HCT116 (cell line): ENCODE data around the gene GHDC. TPM values are rescaled to one million over a fixed set of nuclear protein-coding genes. Genes with fewer than 3 reads are reported as not detected.

ENCODE experiments used
- ATAC-seq: fragments of 200-7000 bp; cut with Tn5 transposase; 2 replicates; pipeline ENCODE4 v1.9.1; 2020; ENCODE audit warnings: mild to moderate bottlenecking, moderate library complexity
- BruUV-seq: library from RNA; stranded (reverse); fragments of 400-500 nt; replicated peaks from 2 replicates; lab custom pipeline; 2021; lab: Mats Ljungman, UMichigan
- CTCF ChIA-PET: fragments of 300-600 bp; sonication (Branson Sonifier 250); formaldehyde crosslinking; loops from one replicate; lab custom pipeline; 2021; ENCODE audit warnings: antibody characterized with exemption; lab: Charles Lee
- POLR2A ChIA-PET: fragments of 300-600, 350-600 bp; sonication (Branson Sonifier 250); formaldehyde crosslinking; loops from one replicate; lab custom pipeline; 2021; ENCODE audit warnings: antibody characterized with exemption; lab: Charles Lee
- RAD21 ChIA-PET, 2 experiments: fragments of 300-600 bp; sonication (Branson Sonifier 250); formaldehyde crosslinking; loops; one replicate each; lab custom pipeline; 2023; ENCODE audit warnings: low total read pairs in 2 of 2; ENCODE audit not compliant: uncharacterized antibody in 2 of 2, unreplicated experiment in 2 of 2, low non-redundant PET in 1 of 2; lab: Charles Lee
- DNase-seq: peaks from one replicate; pipeline ENCODE4 v3.0.0-alpha.2; 2010; ENCODE audit warnings: low read depth, low spot score
- H2AFZ ChIP-seq: fragments of 200-600 bp; shearing (Covaris generic), sonication (generic); 2 replicates; pipeline ENCODE4 v1.6.1; 2017; ENCODE audit warnings: low read depth, mixed run types, mixed read lengths, antibody characterized with exemption, low read length; ENCODE audit not compliant: poor library complexity, severe bottlenecking
- H3K27ac ChIP-seq: 2 replicates; pipeline ENCODE4 v1.5.1; 2012; ENCODE audit warnings: low read depth, low read length
- H3K27me3 ChIP-seq: fragments of 200-600 bp; sonication (generic); 2 replicates; pipeline ENCODE4 v1.6.1; 2016; ENCODE audit warnings: mixed run types, low read length, mixed read lengths; ENCODE audit not compliant: insufficient read depth
- H3K36me3 ChIP-seq, 2 experiments: fragments of 200-500 bp in 1 of 2; fragments of 200-600 bp in 1 of 2; sonication (Bioruptor generic) in 1 of 2; sonication (generic) in 1 of 2; 2 replicates each; pipeline versions ENCODE4 v1.5.1 to v1.6.1; 2014 to 2016; ENCODE audit warnings: low read length in 2 of 2, inconsistent platforms in 1 of 2, mixed read lengths in 1 of 2, mixed run types in 1 of 2; ENCODE audit not compliant: insufficient read depth in 2 of 2, control insufficient read depth in 1 of 2
- H3K4me1 ChIP-seq, 2 experiments: fragments of 200-600 bp in 1 of 2; sonication (generic) in 1 of 2; 2 replicates each; pipeline versions ENCODE4 v1.5.1 to v1.6.1; 2012 to 2017; ENCODE audit warnings: low read length in 2 of 2, inconsistent platforms in 1 of 2, mild to moderate bottlenecking in 1 of 2, mixed read lengths in 1 of 2, mixed run types in 1 of 2, moderate library complexity in 1 of 2; ENCODE audit not compliant: insufficient read depth in 2 of 2, control insufficient read depth in 1 of 2
- H3K4me2 ChIP-seq: fragments of 200-600 bp; sonication (generic); 2 replicates; pipeline ENCODE4 v1.6.1; 2017; ENCODE audit warnings: mixed run types, low read length, mixed read lengths
- H3K4me3 ChIP-seq, 2 experiments: fragments of 200-600 bp in 1 of 2; sonication (generic) in 1 of 2; replicated peaks in 1 of 2; 2 replicates each; pipeline ENCODE4 v1.5.1; 2011 to 2016; ENCODE audit warnings: low read length in 2 of 2, control low read depth in 1 of 2, low read depth in 1 of 2, mild to moderate bottlenecking in 1 of 2, mixed read lengths in 1 of 2, mixed run types in 1 of 2
- H3K79me2 ChIP-seq: fragments of 200-600 bp; sonication (generic); 2 replicates; pipeline ENCODE4 v1.6.1; 2017; ENCODE audit warnings: mild to moderate bottlenecking, mixed run types, low read length, moderate library complexity, mixed read lengths; ENCODE audit not compliant: insufficient read depth
- H3K9ac ChIP-seq: fragments of 200-600 bp; sonication (generic); 2 replicates; pipeline ENCODE4 v1.6.1; 2016; ENCODE audit warnings: low read length, mixed read lengths
- H3K9me2 ChIP-seq: fragments of 200-600 bp; sonication (generic), shearing (Covaris generic); 2 replicates; pipeline ENCODE4 v1.6.1; 2017; ENCODE audit warnings: mixed run types, mild to moderate bottlenecking, moderate library complexity; ENCODE audit not compliant: insufficient read depth
- H3K9me3 ChIP-seq, 2 experiments: fragments of 200-500 bp in 1 of 2; fragments of 200-600 bp in 1 of 2; sonication (Bioruptor generic) in 1 of 2; sonication (generic) in 1 of 2; 2 replicates each; pipeline ENCODE4 v1.6.1; 2014 to 2017; ENCODE audit warnings: low read length in 2 of 2, mixed read lengths in 2 of 2, inconsistent platforms in 1 of 2, low read depth in 1 of 2, mild to moderate bottlenecking in 1 of 2, mixed run types in 1 of 2, moderate library complexity in 1 of 2; ENCODE audit not compliant: control insufficient read depth in 1 of 2, insufficient read depth in 1 of 2
- H4K20me1 ChIP-seq: fragments of 200-600 bp; sonication (generic), shearing (Covaris generic); 2 replicates; pipeline ENCODE4 v1.6.1; 2017; ENCODE audit warnings: mixed run types, mild to moderate bottlenecking, moderate library complexity; ENCODE audit not compliant: insufficient read depth
- CTCF ChIP-seq, 3 experiments: fragments of 200-600 bp in 1 of 3; sonication (generic) in 1 of 3; IDR thresholded peaks in 2 of 3; conservative IDR thresholded peaks in 1 of 3; 2 replicates each; pipeline ENCODE4 v1.5.1; 2012 to 2017; ENCODE audit warnings: low read depth in 2 of 3, low read length in 2 of 3, antibody characterized with exemption in 1 of 3, borderline replicate concordance in 1 of 3, control low read depth in 1 of 3, mild to moderate bottlenecking in 1 of 3, mixed read lengths in 1 of 3, mixed run types in 1 of 3, moderate library complexity in 1 of 3; ENCODE audit not compliant: insufficient read depth in 1 of 3
- FOSL1 ChIP-seq: IDR thresholded peaks from 2 replicates; pipeline ENCODE4 v1.6.1; 2012; ENCODE audit warnings: low read depth
- POLR2AphosphoS5 ChIP-seq: IDR thresholded peaks from 2 replicates; pipeline ENCODE4 v1.6.1; 2011; ENCODE audit warnings: mild to moderate bottlenecking, low read depth, low read length, moderate library complexity
- TCF7L2 ChIP-seq: IDR thresholded peaks from 2 replicates; pipeline ENCODE4 v1.7.0; 2011; ENCODE audit warnings: borderline replicate concordance, inconsistent platforms; ENCODE audit not compliant: insufficient read depth, insufficient read length; ENCODE audit errors: extremely low read depth
- ZFX ChIP-seq: fragments of 450-650 bp; IDR thresholded peaks from 2 replicates; pipeline ENCODE4 v1.6.1; 2017
- intact Hi-C: fragments of 100-400 bp; cut with micrococcal nuclease; formaldehyde crosslinking; loops from 2 replicates; pipeline ENCODE4 v1.10.0; 2022
- total RNA-seq: library from RNA; stranded (reverse); gene quantifications from one replicate; pipeline ENCODE4 v1.2.1, GENCODE V29; 2021; ENCODE audit not compliant: unreplicated experiment
- TF ChIP-seq, protein P1 (sequence below): IDR thresholded peaks from 2 replicates; pipeline ENCODE4 v1.6.1; 2012

Gene GHDC
- total RNA-seq, 1 experiment from 2014 or later = 13.2 TPM

DNA sequence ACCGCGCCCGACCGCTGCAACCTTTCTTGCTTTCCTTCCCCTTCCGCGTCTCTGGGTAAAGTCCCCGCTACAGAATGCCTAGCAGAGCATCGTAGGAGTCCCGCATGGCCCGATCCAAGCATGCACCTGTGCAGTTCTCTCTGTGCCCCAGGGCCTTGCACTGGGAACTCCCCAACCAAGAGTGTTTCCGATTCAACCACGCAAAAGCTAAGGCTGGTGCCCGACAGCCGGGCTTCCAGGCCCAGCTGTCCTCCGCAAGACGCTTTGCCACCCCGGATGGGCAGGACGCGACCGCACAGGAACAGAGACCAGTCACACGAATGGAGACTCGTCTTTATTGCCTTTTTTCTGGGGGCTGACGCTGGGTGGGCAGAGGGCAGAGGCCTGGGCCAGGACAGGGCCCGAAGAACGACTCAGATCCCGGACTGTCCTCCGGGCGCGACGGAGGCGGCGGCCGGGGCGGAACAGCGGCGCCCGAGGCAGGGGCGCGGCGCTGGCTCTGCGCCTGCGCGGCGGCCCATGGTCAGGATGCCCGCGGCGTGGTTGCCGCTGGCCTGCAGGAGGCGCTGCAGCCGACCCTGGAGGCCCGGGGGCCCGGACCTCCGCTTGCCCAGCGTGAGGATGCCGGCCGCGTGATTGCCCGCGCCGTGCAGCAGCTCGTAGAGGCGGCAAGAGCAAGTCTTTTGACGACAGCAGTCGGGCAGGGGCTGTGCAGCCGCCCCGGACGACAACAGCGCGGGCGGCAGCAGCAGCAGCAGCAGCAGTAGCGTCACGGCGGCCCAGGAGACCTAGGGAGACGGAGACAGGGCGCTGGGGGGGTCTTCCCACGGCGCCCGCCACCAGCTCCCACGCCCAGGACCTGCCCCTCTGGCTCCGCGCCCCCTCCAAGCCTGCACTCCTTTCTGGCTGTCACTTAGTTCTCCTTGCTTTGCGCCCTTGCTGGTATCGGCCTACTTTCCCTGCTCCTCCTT, 10.3 kb downstream of the GHDC start:
- peak overlapping the region; percentile 30 to 57 for H3K4me3 ChIP-seq
- H3K9me2 ChIP-seq = no peaks in the 10 kb centered on the region
- no peaks in the 10 kb centered on the region for H3K9me3 ChIP-seq
- H4K20me1 ChIP-seq = no peaks in the 10 kb centered on the region
- H3K27ac ChIP-seq = no peak overlapping the region; the same call in 1 of the 2 replicates
- H2AFZ ChIP-seq = peak overlapping the region; percentile 63
- no peaks in the 10 kb centered on the region for H3K27me3 ChIP-seq
- ChIA-PET RAD21 (no interaction called here), POLR2A (no interaction called here), CTCF (interaction anchor here (1.2 kb wide), 2 partner anchors 10 to 21 kb away, joined by 4 read pairs; partner anchors contain the start of gene GHDC)
- intact Hi-C loops = no loop called here
- DNase-seq (peak; percentile 26), ATAC-seq (peak; percentile 86)
- BruUV-seq = no TSS peak
- H3K36me3 ChIP-seq = no peaks in the 10 kb centered on the region
- peaks cover 14 to 27% of the 10 kb centered on the region in 2 experiments for H3K4me1 ChIP-seq
- no peaks in the 10 kb centered on the region for H3K79me2 ChIP-seq
- peak overlapping the region; percentile 95 for H3K4me2 ChIP-seq
- peak overlapping the region; percentile 41 for H3K9ac ChIP-seq
- TF ChIP-seq CTCF (IDR thresholded peaks at IDR 0.05 in 2 of 3, conservative IDR thresholded peaks at IDR 0.05 in 1 of 3; ENCODE audit: borderline replicate concordance in 1 of 3, insufficient read depth in 1 of 3, low read depth in 2 of 3, low read length in 2 of 3) (peak; percentile 25 to 88 (median 76); a peak in 5 of 6 replicates), FOSL1 (no peak), ZFX (peak; percentile 35; the same call in 1 of the 2 replicates), TCF7L2 (peak; percentile 28), POLR2AphosphoS5 (peak; percentile 51; the same call in 1 of the 2 replicates)
- TF ChIP-seq, protein P1, sequence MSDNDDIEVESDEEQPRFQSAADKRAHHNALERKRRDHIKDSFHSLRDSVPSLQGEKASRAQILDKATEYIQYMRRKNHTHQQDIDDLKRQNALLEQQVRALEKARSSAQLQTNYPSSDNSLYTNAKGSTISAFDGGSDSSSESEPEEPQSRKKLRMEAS = peak; percentile 69
